Fibroblast of skin of left biceps (primary cell): ENCODE data around the gene TIPRL.
A peak's percentile ranks its signal among the peaks of the same experiment; 100 is the strongest.
"Not testable (repeated sequence)": the region's sequence is repeated elsewhere in the genome, so short reads cannot be mapped to it uniquely, and the experiment has no call there.

Experiments used
- DNase-seq, 2 experiments: peaks; one replicate each; pipeline ENCODE4 v3.0.0-alpha.2; 2013; ENCODE audit warnings: low read depth in 2 of 2

TIPRL gene

DNA sequence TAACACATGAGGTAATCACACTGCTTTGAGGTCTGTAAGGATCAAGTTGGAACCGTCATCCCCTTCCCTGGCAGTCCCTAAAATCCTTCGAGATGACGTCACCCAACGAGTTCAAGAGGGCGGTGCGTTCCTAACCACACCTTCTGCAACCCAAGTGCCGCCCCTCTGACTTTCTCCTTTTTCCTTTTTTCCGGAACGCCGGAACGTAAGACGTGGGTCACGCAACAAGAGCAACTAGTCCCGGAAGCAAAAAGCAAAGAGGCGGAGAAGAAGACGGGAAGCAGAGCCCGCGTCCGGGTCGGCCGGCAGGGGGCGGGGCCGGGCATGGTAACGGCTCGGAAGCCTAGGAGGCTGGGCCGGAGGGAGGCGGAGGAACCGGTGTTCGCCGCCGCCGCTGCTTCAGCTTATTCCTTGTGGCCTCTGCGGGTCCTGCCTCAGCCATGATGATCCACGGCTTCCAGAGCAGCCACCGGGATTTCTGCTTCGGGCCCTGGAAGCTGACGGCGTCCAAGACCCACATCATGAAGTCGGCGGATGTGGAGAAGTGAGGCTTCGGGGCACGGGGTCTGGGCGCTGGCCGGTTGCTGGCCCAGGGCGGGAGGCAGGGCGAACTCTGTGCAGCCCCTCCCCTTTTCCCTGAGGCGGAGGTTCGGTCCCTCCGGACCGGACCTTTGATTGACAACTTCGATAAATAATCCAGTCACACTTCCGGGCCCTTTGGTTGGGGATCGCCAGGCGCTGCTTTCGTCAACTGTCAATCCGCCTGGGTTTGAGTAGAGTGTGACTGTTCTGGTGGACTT lies at the start of gene TIPRL:
Gene TIPRL (plus strand): TSS at position 325 of the 800 bp plus-strand sequence. CDS start 116 bp downstream, at position 441.
- peak; percentile 98 to 99 for DNase-seq

DNA sequence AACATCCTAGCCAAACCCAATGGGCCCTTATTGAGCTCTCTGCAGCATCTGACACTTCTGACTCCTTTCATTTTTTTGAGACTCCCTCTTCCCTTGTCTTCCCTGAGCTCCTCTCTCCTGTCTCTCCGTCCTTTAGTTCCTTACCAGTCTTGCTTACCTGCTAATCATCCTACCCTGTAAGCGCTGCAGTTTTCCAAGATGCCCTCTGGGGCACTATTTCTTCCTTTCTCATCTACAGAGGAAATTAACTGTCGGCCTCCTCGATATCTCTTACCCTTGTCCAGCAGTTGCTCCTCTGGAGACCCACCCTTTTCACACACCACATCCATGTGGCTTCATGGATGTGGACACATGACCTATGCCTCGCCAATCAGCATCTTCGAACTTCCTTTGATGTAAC lies 48.8 kb upstream of the TIPRL start:
- DNase-seq, result no peak

DNA sequence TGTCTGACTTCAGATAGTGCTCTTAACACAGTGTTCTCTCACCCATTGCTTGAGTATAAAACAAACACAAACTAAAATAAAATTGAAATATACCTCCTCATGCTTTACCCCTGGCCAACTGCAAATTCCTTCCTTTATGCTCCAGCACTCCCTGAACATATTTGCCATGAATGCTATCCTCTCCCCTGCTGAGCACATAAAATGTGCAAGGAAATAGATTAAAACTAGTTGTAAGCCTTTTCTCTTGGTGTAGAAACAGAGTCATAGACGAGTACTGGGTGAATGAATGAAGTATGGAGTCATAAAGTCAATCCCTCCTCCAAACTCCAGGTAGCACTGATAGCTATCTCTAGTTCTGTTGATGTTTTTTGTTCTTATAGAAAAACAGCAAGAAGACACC lies 44.6 kb upstream of the TIPRL start:
- no peak for DNase-seq

DNA sequence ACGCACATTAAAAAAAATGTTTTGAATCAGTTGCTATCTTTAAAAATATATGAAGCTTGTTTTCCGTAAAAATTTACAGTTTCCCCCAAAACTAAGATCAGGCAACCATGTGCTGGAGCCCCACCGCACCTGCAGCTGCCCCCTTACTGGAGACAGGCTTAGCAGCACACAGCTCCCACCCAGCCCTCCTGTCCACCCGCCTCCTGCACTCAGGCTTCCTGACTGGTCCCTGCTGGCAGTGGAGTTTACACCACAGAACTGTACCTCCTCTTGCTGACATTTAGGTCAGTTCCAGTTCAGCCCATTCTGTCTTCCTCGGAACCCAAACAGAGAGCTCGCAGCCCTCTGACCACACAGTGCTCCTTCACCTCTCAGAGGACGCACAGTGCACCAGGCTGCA lies 44.1 kb upstream of the TIPRL start:
- no peak for DNase-seq

DNA sequence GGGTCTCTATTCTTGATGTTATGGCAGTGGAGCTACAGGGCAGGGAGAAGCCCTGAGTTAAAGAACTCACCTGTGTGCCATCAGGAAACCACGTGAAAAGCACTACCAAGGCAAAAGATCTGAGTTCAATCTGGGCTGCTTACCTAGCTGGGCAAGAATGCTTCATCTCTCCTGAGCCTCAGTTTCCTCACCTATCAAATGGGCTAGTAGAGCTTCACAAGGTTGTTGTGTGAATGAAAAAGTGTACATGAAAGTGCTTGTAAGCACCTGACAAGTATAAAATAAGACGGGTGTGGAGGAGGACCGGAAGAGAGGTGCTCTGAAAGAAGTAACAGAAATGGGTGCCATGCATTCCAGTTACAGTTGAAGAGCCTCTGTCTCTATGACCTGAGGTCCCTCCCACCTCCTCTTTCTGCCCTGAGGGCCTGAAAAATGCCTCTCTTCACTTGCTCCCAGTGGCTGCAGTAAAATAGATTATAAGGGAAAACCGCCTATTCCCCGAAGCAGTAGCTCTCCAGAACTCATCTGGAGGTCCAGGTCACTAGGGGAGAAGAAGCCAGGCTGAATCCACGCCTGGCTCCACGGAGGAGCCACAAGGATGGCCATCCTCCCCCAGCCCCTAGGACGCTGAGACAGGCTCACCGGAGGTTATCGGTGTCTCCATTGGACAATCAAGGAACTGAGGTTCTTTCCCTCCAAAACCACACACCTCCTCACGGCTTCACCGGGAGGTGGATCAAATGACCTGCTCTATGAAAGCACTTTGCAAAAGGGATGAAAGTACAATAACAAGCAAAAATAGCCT lies 43.4 kb upstream of the TIPRL start:
- DNase-seq, result no peak

DNA sequence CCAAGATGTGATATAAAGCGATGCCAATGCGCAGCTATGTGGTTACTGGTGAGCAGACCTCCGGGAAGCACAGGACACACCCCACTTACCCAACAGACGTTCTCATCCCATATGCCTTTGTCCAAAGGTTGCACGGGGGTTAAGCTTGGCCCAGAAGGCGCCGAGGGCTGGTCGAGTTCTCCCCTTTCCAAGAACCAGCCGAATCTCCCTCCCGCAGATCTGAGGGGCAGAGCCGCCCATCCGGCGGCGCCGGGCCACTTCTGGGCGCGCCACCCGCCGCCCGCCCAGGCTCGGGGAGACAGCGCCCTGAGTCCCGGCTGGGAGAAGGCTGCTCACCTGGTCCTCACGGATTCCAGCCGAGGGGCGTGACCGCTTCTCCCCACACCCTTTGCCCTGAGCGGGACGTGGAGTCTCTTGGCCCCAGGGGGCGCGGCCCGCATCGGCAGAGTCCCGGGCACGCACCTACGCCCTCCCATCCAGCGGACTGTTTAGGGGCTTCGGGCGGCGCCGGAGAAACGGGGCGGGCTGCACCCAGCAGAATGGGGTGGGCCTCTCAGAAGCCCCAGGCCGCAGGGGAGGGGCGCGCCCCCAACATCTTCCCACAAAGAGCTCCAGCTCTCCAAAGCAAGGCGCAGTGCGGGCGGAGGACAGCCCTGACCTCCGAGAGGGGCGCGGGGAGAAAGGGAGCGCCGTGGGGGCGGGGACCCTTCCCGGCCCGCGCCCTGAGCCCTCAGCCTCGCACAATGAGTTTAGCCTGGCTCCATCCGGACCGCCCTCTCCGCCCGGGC lies 42.6 kb upstream of the TIPRL start:
- no peak for DNase-seq

DNA sequence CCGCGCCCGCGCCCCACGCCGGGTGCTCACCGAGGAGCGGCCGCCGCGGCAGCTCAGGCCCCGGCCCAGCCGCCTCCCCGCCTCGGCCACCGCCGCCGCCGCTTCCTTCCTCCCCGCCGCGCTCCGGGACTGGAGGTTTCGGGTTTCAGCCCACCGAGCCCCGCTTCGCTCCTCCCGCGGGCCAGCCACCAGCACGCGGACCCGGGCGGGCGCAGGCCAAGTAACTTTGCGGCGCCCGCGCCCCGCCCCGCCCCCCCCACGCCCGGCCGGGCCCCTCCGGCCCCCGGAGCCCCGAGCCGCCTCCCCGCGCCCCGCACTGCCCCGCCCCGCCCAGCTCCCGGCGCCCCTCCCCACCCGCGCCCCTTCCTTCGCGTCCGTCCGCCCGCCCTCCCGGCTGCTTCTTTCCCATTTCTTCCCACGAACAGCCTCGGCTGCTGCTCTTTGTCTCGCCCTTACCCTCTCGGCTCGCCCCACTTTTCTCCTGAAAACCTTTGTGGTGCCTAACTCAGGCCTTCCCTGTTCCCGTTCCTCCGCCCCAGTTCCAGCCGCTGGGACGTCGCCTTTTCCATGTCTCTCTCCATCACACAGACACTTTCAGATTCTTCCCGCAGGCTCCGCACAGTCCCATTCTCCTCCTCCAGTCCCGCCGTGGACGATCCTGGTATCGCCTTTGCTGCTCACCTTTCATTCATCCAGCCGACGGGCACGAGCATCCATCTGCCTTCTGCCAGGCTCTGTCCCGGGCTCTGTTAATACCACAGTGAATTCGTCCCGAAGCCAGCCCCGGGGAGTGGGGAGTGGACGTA lies 41.9 kb upstream of the TIPRL start, which contains the start of gene GPR161:
Gene GPR161 (minus strand): TSS at position 222 of the 806 bp plus-strand sequence. CDS start 32,080 bp downstream, outside the sequence.
- no peak for DNase-seq

DNA sequence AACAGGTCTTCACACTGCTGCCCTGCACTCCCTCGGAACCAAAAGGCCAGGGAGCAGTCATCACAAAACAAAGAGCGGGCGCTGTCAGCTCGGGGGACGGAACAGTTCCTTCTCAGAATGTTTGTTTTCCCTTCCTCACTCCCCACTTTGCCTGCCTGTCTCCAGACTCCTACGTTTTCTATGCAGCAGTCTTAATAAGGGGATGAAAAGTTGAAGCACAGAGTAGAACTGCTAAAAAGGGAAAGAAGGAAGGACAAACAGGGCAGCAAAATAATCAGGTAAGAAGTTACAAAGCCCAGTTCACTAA lies 41.3 kb upstream of the TIPRL start:
- no peak for DNase-seq

DNA sequence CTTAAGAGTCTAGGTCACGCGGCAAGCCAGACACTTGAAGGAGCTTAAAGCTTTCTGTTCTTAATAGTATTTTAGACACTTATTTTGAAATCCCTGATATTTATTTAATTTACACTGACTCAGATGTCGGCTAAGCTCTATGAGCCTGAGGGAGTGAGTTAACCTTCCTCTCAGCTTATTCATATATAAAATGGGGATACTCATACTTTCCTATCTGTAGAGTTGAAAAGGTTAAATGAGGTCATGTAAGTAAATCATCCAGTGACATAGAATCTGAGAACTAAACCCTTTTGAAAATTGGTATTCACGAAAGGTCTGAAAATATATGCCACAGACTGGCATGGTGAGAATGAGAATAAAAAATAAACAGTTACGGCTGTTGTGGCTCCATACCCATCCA lies 40.6 kb upstream of the TIPRL start:
- no peak for DNase-seq

DNA sequence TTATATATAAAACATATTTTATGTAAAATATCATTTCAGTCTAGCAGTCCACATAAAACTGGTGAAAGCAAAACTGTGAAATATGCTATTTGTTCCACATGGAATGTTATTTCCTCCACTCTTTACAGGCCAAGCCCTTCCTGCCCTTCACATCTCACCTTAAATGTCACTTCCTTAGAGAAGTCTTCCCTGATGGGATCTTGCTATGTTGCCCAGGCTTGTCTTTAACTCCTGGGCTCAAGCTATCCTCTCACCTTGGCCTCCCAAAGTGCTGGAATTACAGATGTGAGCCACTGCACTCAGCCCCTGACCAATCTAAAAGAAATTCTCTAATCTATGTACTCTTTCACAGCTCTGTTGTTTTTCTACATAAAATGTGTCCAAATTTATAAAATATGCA lies 39.7 kb upstream of the TIPRL start:
- no peak for DNase-seq

DNA sequence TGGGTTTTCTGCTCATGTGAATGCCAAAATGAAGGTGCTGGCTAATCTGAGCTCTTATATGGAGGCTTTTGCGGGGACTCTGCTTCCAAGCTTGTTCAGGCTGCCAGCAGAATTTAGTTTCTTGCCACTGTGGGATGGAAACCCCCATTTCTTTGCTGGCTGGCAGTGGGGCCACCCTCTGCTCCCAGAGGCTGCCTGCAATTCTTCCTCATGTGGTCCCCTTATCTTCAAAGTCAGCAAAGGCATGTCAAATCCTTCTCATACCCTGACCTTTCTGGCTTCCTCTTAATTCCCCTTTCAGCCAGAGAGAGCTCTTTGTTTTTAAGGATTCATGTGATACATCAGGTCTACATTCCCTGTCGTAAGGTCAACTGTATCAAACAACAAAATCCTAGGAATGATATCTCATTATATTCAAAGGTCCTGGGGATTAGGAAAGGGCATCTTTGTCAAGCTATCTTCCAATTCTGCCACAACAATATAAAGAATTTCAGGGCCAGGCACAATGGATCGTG lies 36.8 kb upstream of the TIPRL start:
- no peak for DNase-seq

DNA sequence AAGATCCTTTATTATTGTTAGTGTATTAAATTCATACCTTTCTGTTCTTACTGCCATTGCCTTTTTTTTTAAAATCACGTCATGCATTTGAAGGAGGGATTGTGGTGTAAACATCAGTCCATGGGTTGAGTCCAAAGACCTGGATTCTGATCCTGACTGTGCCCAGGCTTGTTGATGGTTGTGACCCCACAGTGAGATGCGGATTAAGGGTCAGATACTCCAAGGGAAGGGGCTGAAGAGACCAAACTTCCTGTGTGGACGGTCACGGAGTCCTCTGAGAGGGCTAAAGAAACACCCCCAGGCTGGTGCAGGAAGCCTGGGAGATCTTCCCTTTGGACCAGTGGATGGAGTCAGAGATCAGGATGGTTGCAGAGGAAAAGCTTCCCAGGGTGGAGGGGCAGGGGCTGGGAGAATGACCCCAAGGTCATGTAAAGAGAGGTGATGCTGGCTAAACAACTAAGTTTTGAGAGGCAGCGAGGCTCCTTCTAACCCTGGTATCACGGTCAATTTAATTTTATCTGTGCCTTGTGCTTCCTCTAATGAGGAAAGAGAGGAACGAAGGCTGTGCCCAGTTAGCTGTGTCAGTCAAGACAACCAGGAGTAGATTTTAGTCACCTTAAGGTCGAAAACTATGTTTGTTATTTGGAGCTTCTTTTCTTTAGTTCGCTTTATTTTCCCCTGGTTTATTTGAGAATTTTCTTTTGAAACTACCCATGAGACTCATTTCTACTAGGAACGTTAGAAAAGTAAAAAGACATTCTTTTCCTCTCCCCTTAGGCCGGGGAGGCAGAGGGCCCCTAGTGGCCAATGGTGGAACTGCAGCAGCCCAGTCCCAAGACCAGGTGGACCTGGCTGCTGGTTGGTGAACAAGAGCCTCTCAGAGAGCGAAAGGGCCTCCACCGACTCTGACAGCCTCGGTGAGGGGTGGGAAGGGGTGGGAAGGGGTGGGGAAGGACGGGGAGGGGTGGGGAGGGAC lies 33.3 kb upstream of the TIPRL start:
- peak; percentile 38 to 39 for DNase-seq

DNA sequence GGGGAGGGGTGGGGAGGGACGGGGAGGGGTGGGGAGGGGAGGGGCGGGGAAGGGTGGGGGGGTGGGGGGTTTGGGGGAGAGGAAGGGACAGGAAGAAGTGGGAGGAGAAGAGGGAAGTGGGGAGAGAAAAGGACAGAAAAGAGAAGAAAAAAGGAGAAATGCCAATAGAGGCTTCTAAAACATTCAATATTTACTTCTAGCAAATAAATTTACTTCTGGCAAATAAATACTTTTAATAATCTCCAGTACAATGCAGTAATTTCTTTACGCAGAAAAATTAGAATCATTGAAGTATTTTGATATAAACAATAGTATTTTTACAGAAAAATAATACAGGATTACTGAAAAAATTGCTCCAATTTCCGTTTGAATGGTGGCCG lies 32.6 kb upstream of the TIPRL start:
- no peak for DNase-seq

DNA sequence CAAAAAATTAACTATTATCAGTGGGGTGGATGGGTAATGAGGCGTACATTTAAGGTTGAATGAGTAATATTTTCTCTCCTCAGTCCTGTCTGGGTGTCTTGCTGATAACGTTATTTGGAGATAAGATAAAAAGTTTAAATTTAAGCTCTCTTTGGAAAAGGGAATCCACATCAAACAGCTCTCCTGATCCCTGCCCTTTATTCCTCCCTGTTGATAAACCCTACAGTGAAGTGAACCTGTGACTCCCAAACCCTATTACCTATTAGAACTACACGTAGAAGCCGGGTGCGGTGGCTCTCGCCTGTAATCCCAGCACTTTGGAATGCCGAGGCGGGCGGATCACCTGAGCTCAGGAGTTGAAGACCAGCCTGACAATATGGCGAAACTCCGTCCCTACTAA lies 32.1 kb upstream of the TIPRL start:
- no peak for DNase-seq

DNA sequence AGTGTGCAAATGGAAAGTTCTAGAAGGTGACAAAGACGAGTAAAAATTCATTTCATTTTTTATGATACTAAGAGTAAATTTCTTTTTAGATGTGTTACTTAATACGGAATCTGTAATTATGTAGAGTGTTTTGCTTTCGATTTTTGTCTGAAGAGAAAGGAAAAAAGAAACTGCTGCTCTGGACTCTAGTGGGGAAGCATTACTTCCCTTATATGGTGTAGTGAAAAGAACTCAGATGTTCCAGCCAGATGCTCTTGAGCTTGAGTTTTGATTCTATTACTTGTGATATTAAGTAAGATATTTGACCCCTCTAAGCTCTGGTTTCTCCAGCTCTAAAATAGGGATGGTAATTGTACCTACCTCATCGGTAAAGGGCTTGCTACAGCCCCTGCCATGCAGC lies 29.8 kb upstream of the TIPRL start:
- no peak for DNase-seq

DNA sequence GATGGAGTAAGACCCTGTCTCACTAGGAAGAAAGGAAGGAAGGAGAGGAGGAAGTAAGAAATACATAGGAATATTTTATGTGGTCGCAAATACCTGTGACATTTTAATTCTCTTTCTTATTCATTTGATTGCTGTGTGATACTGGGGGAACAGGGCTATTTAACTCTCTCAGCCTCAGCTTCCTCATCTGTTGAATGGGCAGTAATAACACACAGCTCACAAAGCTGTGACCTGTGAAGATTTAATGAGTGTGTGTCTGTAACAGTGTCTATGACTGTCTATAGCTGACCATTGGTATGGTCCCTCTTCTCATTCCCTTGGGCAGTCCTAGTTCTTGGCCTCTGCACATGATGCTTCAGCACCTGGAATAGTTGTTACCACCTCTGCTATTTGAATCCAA lies 28.5 kb upstream of the TIPRL start:
- no peak for DNase-seq

DNA sequence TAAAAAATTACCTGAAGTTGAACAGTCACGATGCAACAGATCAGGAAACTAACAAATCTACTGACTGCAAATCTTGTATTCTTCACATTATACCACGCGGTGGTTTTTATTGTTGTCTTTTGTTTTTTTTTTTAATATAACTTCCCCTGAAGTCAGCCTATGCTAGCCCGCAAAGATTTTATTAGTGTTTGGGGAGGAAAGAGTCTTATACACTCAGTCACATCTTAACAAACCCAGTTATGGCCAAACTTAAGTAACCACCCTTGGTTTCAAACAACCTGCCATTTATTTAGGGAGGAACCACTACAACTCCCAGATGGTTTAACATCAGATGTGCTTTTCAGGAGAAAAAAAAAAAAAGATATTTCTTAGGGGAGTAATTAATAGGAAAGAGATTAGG lies 26.8 kb upstream of the TIPRL start:
- no peak for DNase-seq

DNA sequence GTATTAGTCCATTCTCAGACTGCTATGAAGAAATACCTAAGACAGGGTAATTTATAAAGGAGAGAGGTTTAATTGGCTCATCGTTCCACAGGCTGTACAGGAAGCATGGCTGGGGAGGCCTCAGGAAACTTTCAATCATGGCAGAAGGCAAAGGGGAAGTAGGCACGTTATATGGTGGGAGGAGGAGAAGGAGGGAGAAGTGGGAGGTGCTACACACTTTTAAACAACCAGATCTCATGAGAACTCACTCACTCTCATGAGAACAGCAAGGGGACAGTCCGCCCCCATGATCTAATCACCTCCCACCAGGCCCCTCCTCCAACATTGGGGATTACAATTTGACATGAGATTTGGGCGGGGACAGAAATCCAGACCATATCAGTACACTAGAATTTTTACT lies 24.1 kb upstream of the TIPRL start:
- DNase-seq, result not testable (repeated sequence)

DNA sequence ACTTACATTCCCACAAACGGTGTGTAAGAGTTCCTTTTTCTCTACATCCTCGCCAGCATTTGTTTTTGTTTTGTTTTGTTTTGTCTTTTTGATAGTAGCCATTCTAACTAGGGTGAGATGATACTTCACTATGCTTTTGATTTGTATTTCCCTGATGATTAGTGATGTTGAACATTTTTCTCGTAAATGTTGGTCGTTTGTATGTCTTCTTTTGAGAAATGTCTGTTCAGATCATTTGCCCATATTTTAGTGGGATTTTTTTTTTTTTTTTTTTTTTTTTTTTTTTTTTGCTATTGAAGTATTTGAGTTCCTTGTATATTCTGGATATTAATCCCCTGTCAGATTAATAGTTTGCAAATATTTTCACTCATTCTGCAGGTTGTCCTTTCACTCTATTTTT lies 22.9 kb upstream of the TIPRL start:
- DNase-seq, result no peak

DNA sequence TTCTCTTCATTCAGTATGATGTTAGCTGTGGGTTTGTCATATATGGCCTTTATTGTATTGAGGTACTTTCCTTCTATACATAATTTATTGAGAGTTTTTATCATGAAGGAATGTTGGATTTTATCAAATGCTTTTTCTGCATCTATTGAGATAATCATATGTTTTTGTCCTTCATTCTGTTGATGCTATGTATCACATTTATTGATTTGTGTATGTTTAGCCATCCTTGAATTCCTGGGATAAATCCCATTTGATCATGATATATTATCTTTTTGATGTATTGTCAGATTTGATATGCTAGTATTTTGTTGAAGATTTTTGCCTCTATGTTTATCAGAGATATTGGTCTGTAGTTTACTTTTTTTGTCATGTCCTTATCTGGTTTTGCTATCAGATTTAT lies 21.1 kb upstream of the TIPRL start:
- DNase-seq, result no peak
